Measurements from ENCODE around the gene ERBB4. TPM values are rescaled to one million over a fixed set of nuclear protein-coding genes. Genes with fewer than 3 reads are reported as not detected.

Gene ERBB4
- total RNA-seq, 1 donor from 2014 or later = 2.2 TPM

DNA sequence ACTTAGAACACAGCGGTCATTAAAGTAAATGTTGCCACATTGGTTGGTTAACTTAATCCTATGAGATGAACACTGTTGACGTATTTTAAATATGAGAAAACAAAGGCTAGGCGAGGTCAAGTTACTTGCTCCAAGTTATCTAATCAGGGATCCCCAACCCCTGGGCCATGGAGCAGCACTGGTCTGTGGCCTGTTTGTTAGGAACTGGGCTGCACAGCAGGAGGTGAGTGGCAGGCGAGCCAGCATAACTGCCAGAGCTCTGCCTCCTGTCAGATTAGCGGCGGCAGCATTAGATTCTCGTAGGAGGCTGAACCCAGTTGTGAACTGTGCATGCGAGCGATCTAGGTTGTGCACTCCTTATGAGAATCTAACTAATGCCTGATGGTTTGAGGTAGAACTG lies 1103.3 kb downstream of the ERBB4 start:
- TF ChIP-seq, protein P1, sequence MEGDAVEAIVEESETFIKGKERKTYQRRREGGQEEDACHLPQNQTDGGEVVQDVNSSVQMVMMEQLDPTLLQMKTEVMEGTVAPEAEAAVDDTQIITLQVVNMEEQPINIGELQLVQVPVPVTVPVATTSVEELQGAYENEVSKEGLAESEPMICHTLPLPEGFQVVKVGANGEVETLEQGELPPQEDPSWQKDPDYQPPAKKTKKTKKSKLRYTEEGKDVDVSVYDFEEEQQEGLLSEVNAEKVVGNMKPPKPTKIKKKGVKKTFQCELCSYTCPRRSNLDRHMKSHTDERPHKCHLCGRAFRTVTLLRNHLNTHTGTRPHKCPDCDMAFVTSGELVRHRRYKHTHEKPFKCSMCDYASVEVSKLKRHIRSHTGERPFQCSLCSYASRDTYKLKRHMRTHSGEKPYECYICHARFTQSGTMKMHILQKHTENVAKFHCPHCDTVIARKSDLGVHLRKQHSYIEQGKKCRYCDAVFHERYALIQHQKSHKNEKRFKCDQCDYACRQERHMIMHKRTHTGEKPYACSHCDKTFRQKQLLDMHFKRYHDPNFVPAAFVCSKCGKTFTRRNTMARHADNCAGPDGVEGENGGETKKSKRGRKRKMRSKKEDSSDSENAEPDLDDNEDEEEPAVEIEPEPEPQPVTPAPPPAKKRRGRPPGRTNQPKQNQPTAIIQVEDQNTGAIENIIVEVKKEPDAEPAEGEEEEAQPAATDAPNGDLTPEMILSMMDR (conservative IDR thresholded peaks at IDR 0.05; ENCODE audit: low read depth, low read length) = no peak
- DNase-seq (ENCODE audit: low read depth) = no peak
- no peak overlapping the region for H3K4me3 ChIP-seq (ENCODE audit: low read depth, low read length)

GRCh38 chr2:211434773-211435172 lies 1103.8 kb downstream of the ERBB4 start:
- no peak overlapping the region for H3K4me3 ChIP-seq (ENCODE audit: low read depth, low read length)
- TF ChIP-seq, protein P1 (conservative IDR thresholded peaks at IDR 0.05; ENCODE audit: low read depth, low read length) = no peak
- no peak for DNase-seq (ENCODE audit: low read depth)

GRCh38 chr2:211429256-211429920 lies 1109.2 kb downstream of the ERBB4 start:
- TF ChIP-seq, protein P1 (conservative IDR thresholded peaks at IDR 0.05; ENCODE audit: low read depth, low read length) = no peak
- no peak for DNase-seq (ENCODE audit: low read depth)
- no peak overlapping the region for H3K4me3 ChIP-seq (ENCODE audit: low read depth, low read length)

DNA sequence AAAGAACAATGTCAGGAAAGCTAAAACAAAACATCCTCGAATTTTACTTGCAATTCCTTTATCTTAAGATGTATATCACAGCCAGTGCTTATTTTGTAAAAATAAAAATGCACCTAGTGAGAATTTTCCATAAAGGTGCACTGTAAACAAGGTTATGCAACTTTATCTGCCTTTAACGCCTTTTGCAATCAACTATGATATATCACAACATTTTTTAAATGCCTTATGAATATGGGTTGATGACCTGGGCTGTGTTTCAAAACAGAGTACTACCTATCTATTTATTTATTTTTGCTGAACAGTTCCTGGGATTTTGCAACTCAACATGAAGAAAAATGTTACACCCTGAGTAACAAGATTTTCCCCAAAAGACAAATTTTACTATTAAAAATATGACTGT lies 1112.4 kb downstream of the ERBB4 start:
- TF ChIP-seq, protein P1 (conservative IDR thresholded peaks at IDR 0.05; ENCODE audit: low read depth, low read length) = no peak
- H3K4me3 ChIP-seq (ENCODE audit: low read depth, low read length) = no peak overlapping the region
- no peak for DNase-seq (ENCODE audit: low read depth)

- DNase-seq (ENCODE audit: low read depth) = no peak
- no peak overlapping the region for H3K4me3 ChIP-seq (ENCODE audit: low read depth, low read length)
- TF ChIP-seq, protein P1 (conservative IDR thresholded peaks at IDR 0.05; ENCODE audit: low read depth, low read length) = no peak
Measured at GRCh38 chr2:211423018-211423417, 1115.6 kb downstream of the ERBB4 start.

DNA sequence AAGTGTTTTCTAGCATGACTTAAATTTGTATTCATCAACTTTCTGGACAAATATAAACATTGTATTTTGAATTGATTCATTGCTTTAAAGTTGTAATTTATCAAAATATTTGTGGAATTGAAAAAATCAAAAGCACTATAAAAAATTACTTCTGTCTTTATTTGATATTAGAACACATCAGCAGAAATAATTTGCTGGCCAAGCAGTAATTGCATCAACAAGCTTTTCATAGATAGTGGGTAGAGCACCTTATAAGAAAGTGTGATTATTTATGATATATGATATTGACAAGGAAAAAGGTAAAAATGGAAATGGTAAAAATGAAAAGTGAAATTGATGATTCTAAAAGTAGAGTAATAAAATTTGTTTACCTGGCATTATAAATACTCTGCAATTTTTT lies 1121.1 kb downstream of the ERBB4 start:
- no peak for DNase-seq (ENCODE audit: low read depth)
- TF ChIP-seq, protein P1 (conservative IDR thresholded peaks at IDR 0.05; ENCODE audit: low read depth, low read length) = no peak
- no peak overlapping the region for H3K4me3 ChIP-seq (ENCODE audit: low read depth, low read length)

DNA sequence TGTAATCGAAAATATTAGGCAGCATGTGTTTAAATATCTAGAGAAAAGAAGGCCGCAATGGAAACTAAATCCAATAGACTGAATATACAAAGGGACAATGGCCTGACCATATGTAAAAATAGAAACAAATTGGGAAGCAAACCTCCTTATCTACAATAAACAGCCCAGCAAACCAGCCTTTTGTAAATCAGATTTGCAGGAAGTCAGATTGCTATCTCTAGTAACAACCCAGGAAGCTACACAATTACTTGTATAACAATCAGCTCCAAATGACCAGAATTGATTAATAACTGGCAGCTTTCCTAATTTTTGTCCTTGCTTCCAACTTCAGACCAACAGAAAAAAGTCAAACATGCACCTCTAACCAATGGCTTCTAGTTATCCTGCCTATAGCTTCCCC lies 1122.2 kb downstream of the ERBB4 start:
- TF ChIP-seq, protein P1 (conservative IDR thresholded peaks at IDR 0.05; ENCODE audit: low read depth, low read length) = no peak
- DNase-seq (ENCODE audit: low read depth) = no peak

More for the DNA sequence above, 1122.2 kb downstream of the ERBB4 start:
- no peak overlapping the region for H3K4me3 ChIP-seq (ENCODE audit: low read depth, low read length)
